ENCODE measurements around the gene XYLB.
"Not testable (repeated sequence)": the region's sequence is repeated elsewhere in the genome, so short reads cannot be mapped to it uniquely, and the experiment has no call there.

The XYLB gene

GRCh38 chr3:38396239-38396638 lies 49.7 kb downstream of the XYLB start:
- DNase-seq (ENCODE audit: low read depth): no peak

GRCh38 chr3:38396861-38397260 lies 50.3 kb downstream of the XYLB start:
- DNase-seq (ENCODE audit: low read depth): no peak

- no peak for DNase-seq (ENCODE audit: low read depth)
Measured at GRCh38 chr3:38397320-38397719, 50.7 kb downstream of the XYLB start.

GRCh38 chr3:38401246-38401962 lies 54.8 kb downstream of the XYLB start:
- DNase-seq (ENCODE audit: low read depth): no peak

GRCh38 chr3:38404286-38404685 lies 57.7 kb downstream of the XYLB start:
- DNase-seq (ENCODE audit: low read depth): peak; percentile 57

- no peak for DNase-seq (ENCODE audit: low read depth)
Measured at GRCh38 chr3:38411591-38411990, 65.0 kb downstream of the XYLB start.

- DNase-seq (ENCODE audit: low read depth): not testable (repeated sequence)
Measured at GRCh38 chr3:38420758-38421157, 74.2 kb downstream of the XYLB start.

- no peak for DNase-seq (ENCODE audit: low read depth)
Measured at GRCh38 chr3:38421679-38422336, 75.2 kb downstream of the XYLB start.

GRCh38 chr3:38426798-38427426 lies 80.3 kb downstream of the XYLB start:
- not testable (repeated sequence) for DNase-seq (ENCODE audit: low read depth)

- DNase-seq (ENCODE audit: low read depth): not testable (repeated sequence)
Measured at GRCh38 chr3:38432871-38433658, 86.5 kb downstream of the XYLB start.

GRCh38 chr3:38433661-38434060 lies 87.1 kb downstream of the XYLB start:
- DNase-seq (ENCODE audit: low read depth): not testable (repeated sequence)

GRCh38 chr3:38438436-38439069 lies 92.0 kb downstream of the XYLB start:
- DNase-seq (ENCODE audit: low read depth): not testable (repeated sequence)

- not testable (repeated sequence) for DNase-seq (ENCODE audit: low read depth)
Measured at GRCh38 chr3:38443205-38443604, 96.6 kb downstream of the XYLB start.

- DNase-seq (ENCODE audit: low read depth): no peak
Measured at GRCh38 chr3:38446085-38446686, 99.6 kb downstream of the XYLB start.

- DNase-seq (ENCODE audit: low read depth): no peak
Measured at GRCh38 chr3:38446812-38447211, 100.2 kb downstream of the XYLB start.

GRCh38 chr3:38450853-38451252 lies 104.3 kb downstream of the XYLB start:
- DNase-seq (ENCODE audit: low read depth): no peak

- peak; percentile 37 for DNase-seq (ENCODE audit: low read depth)
Measured at GRCh38 chr3:38453075-38453912, 106.7 kb downstream of the XYLB start, which contains the start of gene ACVR2B. TSS of gene ACVR2B (plus strand) at chr3:38453890. CDS start at chr3:38454323, 433 bp downstream.

- DNase-seq (ENCODE audit: low read depth): no peak
Measured at GRCh38 chr3:38453913-38454177, 107.3 kb downstream of the XYLB start.

- no peak for DNase-seq (ENCODE audit: low read depth)
Measured at GRCh38 chr3:38454178-38454883, 107.7 kb downstream of the XYLB start.

Data from fibroblast of the conjunctiva (primary cell).